SK-N-SH (cell line): Measurements from ENCODE around the gene MROH2A. TPM values are rescaled to one million over a fixed set of nuclear protein-coding genes. Genes with fewer than 3 reads are reported as not detected.

Experiments used
- CTCF ChIA-PET: fragments of 300-600, 350-600 bp; formaldehyde crosslinking; extraction: SDS; loops from one replicate; lab custom pipeline; 2021; lab: Yijun Ruan, JAX
- POLR2A ChIA-PET: fragments of 350-600 bp; sonication (Branson Sonifier 250); formaldehyde crosslinking; extraction: SDS; loops from one replicate; lab custom pipeline; 2020; ENCODE audit warnings: antibody characterized with exemption, inconsistent platforms; lab: Yijun Ruan, JAX
- DNase-seq: peaks from one replicate; pipeline ENCODE4 v3.0.0; 2012
- H2AFZ ChIP-seq: fragments of 200-600 bp; sonication (generic); 2 replicates; pipeline ENCODE4 v1.8.1; 2016; ENCODE audit warnings: antibody characterized with exemption, mild to moderate bottlenecking, low read depth
- H3F3A ChIP-seq: fragments of 200-600 bp; sonication (generic); replicated peaks from 2 replicates; pipeline ENCODE3; 2016; ENCODE audit warnings: antibody characterized with exemption, mild to moderate bottlenecking; ENCODE audit not compliant: insufficient read depth
- H3K27ac ChIP-seq, 2 experiments: fragments of 200-500 bp in 1 of 2; fragments of 200-600 bp in 1 of 2; sonication (Bioruptor generic) in 1 of 2; sonication (generic), shearing (Covaris generic) in 1 of 2; 2 replicates each; pipeline versions ENCODE4 v1.5.1 to v1.6.1; 2014 to 2016; ENCODE audit warnings: low read depth in 2 of 2, inconsistent platforms in 1 of 2, low read length in 1 of 2, mild to moderate bottlenecking in 1 of 2, mixed read lengths in 1 of 2
- H3K27me3 ChIP-seq: fragments of 200-600 bp; sonication (generic), shearing (Covaris generic); 2 replicates; pipeline ENCODE4 v1.6.1; 2016; ENCODE audit warnings: mixed run types; ENCODE audit not compliant: insufficient read depth
- H3K36me3 ChIP-seq, 2 experiments: fragments of 200-500 bp in 1 of 2; fragments of 200-600 bp in 1 of 2; sonication (Bioruptor generic) in 1 of 2; sonication (generic) in 1 of 2; replicated peaks in 1 of 2; 2 replicates each; pipeline versions ENCODE3 to v1.5.1; 2014 to 2016; ENCODE audit warnings: low read length in 1 of 2, mild to moderate bottlenecking in 1 of 2; ENCODE audit not compliant: insufficient read depth in 2 of 2, control insufficient read depth in 1 of 2
- H3K4me1 ChIP-seq, 2 experiments: fragments of 200-500 bp in 1 of 2; fragments of 200-600 bp in 1 of 2; sonication (Bioruptor generic) in 1 of 2; sonication (generic), shearing (Covaris generic) in 1 of 2; 2 replicates each; pipeline versions ENCODE4 v1.5.1 to v1.6.1; 2014 to 2016; ENCODE audit warnings: low read depth in 1 of 2, low read length in 1 of 2, mixed run types in 1 of 2; ENCODE audit not compliant: insufficient read depth in 2 of 2, control insufficient read depth in 1 of 2
- H3K4me2 ChIP-seq: fragments of 200-600 bp; sonication (generic), shearing (Covaris generic); 2 replicates; pipeline ENCODE4 v1.6.1; 2017; ENCODE audit warnings: mixed run types
- H3K4me3 ChIP-seq, 2 experiments: fragments of 200-500 bp in 1 of 2; fragments of 200-600 bp in 1 of 2; sonication (Bioruptor generic) in 1 of 2; sonication (generic), shearing (Covaris generic) in 1 of 2; 2 replicates each; pipeline versions ENCODE4 v1.5.1 to v1.8.1; 2014 to 2016; ENCODE audit warnings: low read depth in 2 of 2, inconsistent platforms in 1 of 2, low read length in 1 of 2, mild to moderate bottlenecking in 1 of 2, mixed read lengths in 1 of 2, moderate library complexity in 1 of 2
- H3K79me2 ChIP-seq: fragments of 200-600 bp; sonication (generic); 2 replicates; pipeline ENCODE4 v1.8.1; 2017; ENCODE audit warnings: mild to moderate bottlenecking; ENCODE audit not compliant: insufficient read depth
- H3K9ac ChIP-seq: fragments of 200-600 bp; sonication (generic); 2 replicates; pipeline ENCODE4 v1.6.1; 2017; ENCODE audit warnings: mixed run types
- H3K9me2 ChIP-seq: fragments of 200-600 bp; sonication (generic); 2 replicates; pipeline ENCODE4 v1.6.1; 2017; ENCODE audit warnings: mixed run types
- H3K9me3 ChIP-seq: fragments of 200-600 bp; sonication (generic); 2 replicates; pipeline ENCODE4 v1.6.1; 2017; ENCODE audit warnings: mixed run types, mild to moderate bottlenecking, moderate library complexity
- H4K20me1 ChIP-seq: fragments of 200-600 bp; sonication (generic); 2 replicates; pipeline ENCODE4 v1.6.1; 2017; ENCODE audit warnings: mild to moderate bottlenecking, mixed run types; ENCODE audit not compliant: insufficient read depth
- ELF1 ChIP-seq: IDR thresholded peaks from 2 replicates; pipeline ENCODE4 v1.4.0; 2012
- EZH2phosphoT487 ChIP-seq: fragments of 200-600 bp; sonication (generic); IDR thresholded peaks from 2 replicates; pipeline ENCODE4 v1.6.1; 2017; ENCODE audit warnings: low read depth, mixed run types, mild to moderate bottlenecking, antibody characterized with exemption, moderate library complexity, borderline replicate concordance
- MXI1 ChIP-seq: IDR thresholded peaks from 2 replicates; pipeline ENCODE4 v1.6.1; 2012; ENCODE audit warnings: mild to moderate bottlenecking, low read depth, low read length, improper control_type of control experiment
- NFIC ChIP-seq: IDR thresholded peaks from 2 replicates; pipeline ENCODE4 v1.4.0; 2012; ENCODE audit warnings: borderline replicate concordance
- NRF1 ChIP-seq: IDR thresholded peaks from 2 replicates; pipeline ENCODE4 v1.6.1; 2012; ENCODE audit warnings: low read depth, mild to moderate bottlenecking, low read length
- RFX5 ChIP-seq: IDR thresholded peaks from 2 replicates; pipeline ENCODE4 v1.6.1; 2012; ENCODE audit warnings: mild to moderate bottlenecking, improper control_type of control experiment, low read length
- TCF12 ChIP-seq: IDR thresholded peaks from 2 replicates; pipeline ENCODE4 v1.4.0; 2012
- TEAD4 ChIP-seq: IDR thresholded peaks from 2 replicates; pipeline ENCODE4 v1.4.0; 2012; ENCODE audit warnings: mild to moderate bottlenecking, borderline replicate concordance; ENCODE audit not compliant: insufficient read depth
- ZBTB33 ChIP-seq: IDR thresholded peaks from 2 replicates; pipeline ENCODE4 v1.4.0; 2012; ENCODE audit warnings: low read depth, borderline replicate concordance
- WGBS: methylation state at CpG from one replicate; pipeline ENCODE4 v1.1.6; 2017; ENCODE audit warnings: low lambda C conversion rate; 5-methylcytosine and 5-hydroxymethylcytosine counted together
- polyA plus RNA-seq, 3 experiments: library from polyadenylated mRNA; depleted of rRNA; stranded (reverse); fragments of >200 nt; gene quantifications; 2 replicates each; pipeline ENCODE4 v1.2.3, GENCODE V29; 2012
- TF ChIP-seq, protein P1 (sequence below): IDR thresholded peaks from 2 replicates; pipeline ENCODE4 v1.4.0; 2012; ENCODE audit warnings: low read depth
- TF ChIP-seq, protein P2 (sequence below): IDR thresholded peaks from 2 replicates; pipeline ENCODE4; 2012
- TF ChIP-seq, protein P3 (sequence below): fragments of 150-350 bp; IDR thresholded peaks from 2 replicates; pipeline ENCODE4 v1.6.1; 2016; ENCODE audit warnings: mild to moderate bottlenecking, low read depth, low read length

Gene MROH2A
- polyA plus RNA-seq, 1 of the 3 experiments (the other 2 are of a cell fraction): 0.02 TPM

GRCh38 chr2:233828546-233829192, 50.5 kb downstream of the MROH2A start:
- H3K9ac ChIP-seq: no peak overlapping the region
- no peak overlapping the region for H2AFZ ChIP-seq
- peaks cover 0 to 5% of the 10 kb centered on the region in 2 experiments; a peak in 1 of 4 replicates for H3K4me1 ChIP-seq
- H3K9me2 ChIP-seq: no peaks in the 10 kb centered on the region
- no peaks in the 10 kb centered on the region for H3K9me3 ChIP-seq
- no peaks in the 10 kb centered on the region for H4K20me1 ChIP-seq
- H3K4me2 ChIP-seq: no peak overlapping the region
- POLR2A ChIA-PET: no interaction called here
- TF ChIP-seq, protein P1, sequence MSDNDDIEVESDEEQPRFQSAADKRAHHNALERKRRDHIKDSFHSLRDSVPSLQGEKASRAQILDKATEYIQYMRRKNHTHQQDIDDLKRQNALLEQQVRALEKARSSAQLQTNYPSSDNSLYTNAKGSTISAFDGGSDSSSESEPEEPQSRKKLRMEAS: no peak
- no peak for TF ChIP-seq NFIC
- TF ChIP-seq, protein P2, sequence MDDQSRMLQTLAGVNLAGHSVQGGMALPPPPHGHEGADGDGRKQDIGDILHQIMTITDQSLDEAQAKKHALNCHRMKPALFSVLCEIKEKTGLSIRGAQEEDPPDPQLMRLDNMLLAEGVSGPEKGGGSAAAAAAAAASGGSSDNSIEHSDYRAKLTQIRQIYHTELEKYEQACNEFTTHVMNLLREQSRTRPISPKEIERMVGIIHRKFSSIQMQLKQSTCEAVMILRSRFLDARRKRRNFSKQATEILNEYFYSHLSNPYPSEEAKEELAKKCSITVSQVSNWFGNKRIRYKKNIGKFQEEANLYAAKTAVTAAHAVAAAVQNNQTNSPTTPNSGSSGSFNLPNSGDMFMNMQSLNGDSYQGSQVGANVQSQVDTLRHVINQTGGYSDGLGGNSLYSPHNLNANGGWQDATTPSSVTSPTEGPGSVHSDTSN: no peak
- TF ChIP-seq MXI1: no peak
- TF ChIP-seq NRF1: no peak
- TF ChIP-seq, protein P3, sequence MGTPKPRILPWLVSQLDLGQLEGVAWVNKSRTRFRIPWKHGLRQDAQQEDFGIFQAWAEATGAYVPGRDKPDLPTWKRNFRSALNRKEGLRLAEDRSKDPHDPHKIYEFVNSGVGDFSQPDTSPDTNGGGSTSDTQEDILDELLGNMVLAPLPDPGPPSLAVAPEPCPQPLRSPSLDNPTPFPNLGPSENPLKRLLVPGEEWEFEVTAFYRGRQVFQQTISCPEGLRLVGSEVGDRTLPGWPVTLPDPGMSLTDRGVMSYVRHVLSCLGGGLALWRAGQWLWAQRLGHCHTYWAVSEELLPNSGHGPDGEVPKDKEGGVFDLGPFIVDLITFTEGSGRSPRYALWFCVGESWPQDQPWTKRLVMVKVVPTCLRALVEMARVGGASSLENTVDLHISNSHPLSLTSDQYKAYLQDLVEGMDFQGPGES: no peak
- no peak for TF ChIP-seq TEAD4
- no peak for TF ChIP-seq RFX5
- TF ChIP-seq TCF12: no peak
- TF ChIP-seq ELF1: no peak
- no peak for TF ChIP-seq ZBTB33
- no peak for TF ChIP-seq EZH2phosphoT487
- TF ChIP-seq, all 33 proteins: peak for 0
- 89% methylated on average over 13 of the region's 24 CpGs for WGBS
- no peak for DNase-seq
- no peaks in the 10 kb centered on the region for H3F3A ChIP-seq
- H3K27ac ChIP-seq: no peak overlapping the region
- no peaks in the 10 kb centered on the region for H3K27me3 ChIP-seq
- H3K4me3 ChIP-seq: no peak overlapping the region
- H3K36me3 ChIP-seq: no peaks in the 10 kb centered on the region
- no peaks in the 10 kb centered on the region for H3K79me2 ChIP-seq
- CTCF ChIA-PET: no interaction called here
